IPS DF 6.9 (cell line): Measurements from ENCODE around the gene DDX4.

ENCODE experiments used
- DNase-seq: peaks from one replicate; pipeline ENCODE4 v3.0.0-alpha.2; 2013; ENCODE audit warnings: low read depth, low spot score
- H3K27ac ChIP-seq: one replicate; pipeline ENCODE4 v1.5.1; 2013; ENCODE audit warnings: low read length, control low read depth
- H3K27me3 ChIP-seq: 2 replicates; pipeline ENCODE4 v1.6.1; 2013; ENCODE audit warnings: mild to moderate bottlenecking, low read length; ENCODE audit not compliant: control insufficient read depth, insufficient read depth
- H3K36me3 ChIP-seq: 2 replicates; pipeline ENCODE4 v1.6.1; 2013; ENCODE audit warnings: low read length; ENCODE audit not compliant: control insufficient read depth, insufficient read depth
- H3K4me1 ChIP-seq: 2 replicates; pipeline ENCODE4 v1.6.1; 2013; ENCODE audit warnings: low read length; ENCODE audit not compliant: control insufficient read depth, insufficient read depth
- H3K4me3 ChIP-seq: 2 replicates; pipeline ENCODE4 v1.5.1; 2013; ENCODE audit warnings: mild to moderate bottlenecking, low read length
- H3K9me3 ChIP-seq: 2 replicates; pipeline ENCODE4 v1.6.1; 2013; ENCODE audit warnings: low read length, inconsistent platforms; ENCODE audit not compliant: control insufficient read depth, insufficient read depth
- WGBS: extraction: QIAGEN DNeasy Blood & Tissue Kit; methylation state at CpG from one replicate; pipeline ENCODE4 v1.1.7; 2013; ENCODE audit warnings: mixed read lengths, missing lambda C conversion rate; ENCODE audit not compliant: insufficient read length, insufficient coverage; 5-methylcytosine and 5-hydroxymethylcytosine counted together

DDX4 gene

DNA sequence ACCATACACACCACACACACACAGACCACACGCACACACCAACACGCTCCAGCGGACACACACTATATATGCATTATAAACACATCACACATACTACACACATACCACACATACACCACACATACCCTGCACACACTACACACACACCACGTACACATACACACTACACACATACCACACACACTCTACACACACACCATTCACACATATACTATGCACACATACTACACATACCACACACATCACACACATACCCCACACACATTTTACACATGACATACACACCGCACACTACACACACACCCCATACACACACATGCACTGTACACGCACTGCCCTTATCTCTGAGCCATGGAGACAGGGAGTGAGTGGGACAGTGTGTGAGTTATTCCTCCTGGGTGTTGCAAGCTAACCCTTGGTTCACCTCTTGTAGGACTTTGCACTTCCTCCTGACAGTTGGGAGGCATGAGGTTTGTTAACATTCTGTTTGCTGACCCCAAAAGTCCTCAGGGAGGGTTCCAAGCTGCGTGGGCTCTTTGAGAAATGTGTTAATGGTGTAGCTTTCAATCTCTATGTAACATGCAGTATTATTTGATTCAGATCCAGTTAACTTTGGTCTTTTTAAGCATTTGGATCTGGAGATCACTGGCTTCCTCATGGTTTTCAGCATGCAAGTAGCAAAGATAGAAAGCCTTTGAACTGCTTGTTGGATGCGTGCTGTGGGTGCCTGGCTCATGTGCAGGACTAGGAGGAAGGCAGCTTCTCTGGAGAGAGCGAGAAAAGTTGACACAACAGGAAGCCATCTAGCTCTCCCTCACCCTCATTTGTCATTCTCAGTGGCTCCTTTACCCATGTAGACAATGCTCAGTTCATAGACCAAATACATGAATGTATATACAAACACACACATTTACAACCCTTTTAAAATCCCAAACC, 127.0 kb downstream of the DDX4 start:
- Histone ChIP-seq H3K36me3 (no peaks in the 10 kb centered on the region), H3K4me3 (no peak overlapping the region), H3K4me1 (no peaks in the 10 kb centered on the region), H3K9me3 (no peaks in the 10 kb centered on the region), H3K27ac (no peak overlapping the region), H3K27me3 (no peaks in the 10 kb centered on the region)
- WGBS = 100% methylated on average over 6 of the region's 9 CpGs
- no peak for DNase-seq

- no peak overlapping the region for H3K4me3 ChIP-seq
- H3K27ac ChIP-seq = no peak overlapping the region
- DNase-seq = no peak
- no peaks in the 10 kb centered on the region for H3K27me3 ChIP-seq
- no peaks in the 10 kb centered on the region for H3K36me3 ChIP-seq
- no CpG with 5 or more reads among the region's 3 CpGs for WGBS
- no peaks in the 10 kb centered on the region for H3K4me1 ChIP-seq
- H3K9me3 ChIP-seq = no peaks in the 10 kb centered on the region
Measured at GRCh38 chr5:55865831-55866230, 128.0 kb downstream of the DDX4 start.

- Histone ChIP-seq H3K9me3 (no peaks in the 10 kb centered on the region), H3K4me3 (no peak overlapping the region), H3K36me3 (no peaks in the 10 kb centered on the region), H3K4me1 (no peaks in the 10 kb centered on the region), H3K27me3 (no peaks in the 10 kb centered on the region), H3K27ac (no peak overlapping the region)
- no peak for DNase-seq
- WGBS = no CpG with 5 or more reads among the region's 8 CpGs
Measured at GRCh38 chr5:55866485-55866884, 128.6 kb downstream of the DDX4 start.
